ENCODE measurements around the gene SGSH. TPM values are rescaled to one million over a fixed set of nuclear protein-coding genes. Genes with fewer than 3 reads are reported as not detected.

The SGSH gene
- total RNA-seq, 1 experiment from 2014 or later, result 10.2 TPM

- Histone ChIP-seq H3K4me3 (ENCODE audit: insufficient read depth, low read depth, low read length) (no peak overlapping the region), H3K36me3 (replicated peaks; ENCODE audit: control insufficient read depth, insufficient read depth, low read length) (no peaks in the 10 kb centered on the region; the same call in 1 of the 2 replicates), H3K27me3 (ENCODE audit: control insufficient read depth, insufficient read depth, low read length) (no peaks in the 10 kb centered on the region)
- peak; percentile 73 for DNase-seq
Measured at GRCh38 chr17:80198144-80198661, 21.9 kb downstream of the SGSH start.

GRCh38 chr17:80196652-80197051, 23.5 kb downstream of the SGSH start:
- no peak for DNase-seq
- H3K36me3 ChIP-seq (replicated peaks; ENCODE audit: control insufficient read depth, insufficient read depth, low read length), result no peaks in the 10 kb centered on the region; the same call in 1 of the 2 replicates
- no peaks in the 10 kb centered on the region for H3K27me3 ChIP-seq (ENCODE audit: control insufficient read depth, insufficient read depth, low read length)
- no peak overlapping the region for H3K4me3 ChIP-seq (ENCODE audit: insufficient read depth, low read depth, low read length)

- Histone ChIP-seq H3K36me3 (replicated peaks; ENCODE audit: control insufficient read depth, insufficient read depth, low read length) (no peaks in the 10 kb centered on the region), H3K4me3 (ENCODE audit: insufficient read depth, low read depth, low read length) (no peak overlapping the region), H3K27me3 (ENCODE audit: control insufficient read depth, insufficient read depth, low read length) (no peaks in the 10 kb centered on the region)
- peak; percentile 89 for DNase-seq
Measured at GRCh38 chr17:80195671-80196529, 24.2 kb downstream of the SGSH start.

- no peak overlapping the region for H3K4me3 ChIP-seq (ENCODE audit: insufficient read depth, low read depth, low read length)
- H3K36me3 ChIP-seq (replicated peaks; ENCODE audit: control insufficient read depth, insufficient read depth, low read length), result no peaks in the 10 kb centered on the region
- DNase-seq, result no peak
- H3K27me3 ChIP-seq (ENCODE audit: control insufficient read depth, insufficient read depth, low read length), result no peaks in the 10 kb centered on the region
Measured at GRCh38 chr17:80195141-80195540, 25.0 kb downstream of the SGSH start.

- DNase-seq, result no peak
- no peaks in the 10 kb centered on the region for H3K36me3 ChIP-seq (replicated peaks; ENCODE audit: control insufficient read depth, insufficient read depth, low read length)
- H3K4me3 ChIP-seq (ENCODE audit: insufficient read depth, low read depth, low read length), result no peak overlapping the region
- H3K27me3 ChIP-seq (ENCODE audit: control insufficient read depth, insufficient read depth, low read length), result no peaks in the 10 kb centered on the region
Measured at GRCh38 chr17:80191865-80192661, 28.1 kb downstream of the SGSH start.

GRCh38 chr17:80191192-80191591, 28.9 kb downstream of the SGSH start:
- Histone ChIP-seq H3K36me3 (replicated peaks; ENCODE audit: control insufficient read depth, insufficient read depth, low read length) (no peaks in the 10 kb centered on the region), H3K4me3 (ENCODE audit: insufficient read depth, low read depth, low read length) (no peak overlapping the region), H3K27me3 (ENCODE audit: control insufficient read depth, insufficient read depth, low read length) (no peaks in the 10 kb centered on the region)
- DNase-seq, result peak; percentile 87

GRCh38 chr17:80190716-80191115, 29.4 kb downstream of the SGSH start:
- H3K36me3 ChIP-seq (replicated peaks; ENCODE audit: control insufficient read depth, insufficient read depth, low read length), result no peaks in the 10 kb centered on the region
- no peak overlapping the region for H3K4me3 ChIP-seq (ENCODE audit: insufficient read depth, low read depth, low read length)
- H3K27me3 ChIP-seq (ENCODE audit: control insufficient read depth, insufficient read depth, low read length), result no peaks in the 10 kb centered on the region
- no peak for DNase-seq

- Histone ChIP-seq H3K36me3 (replicated peaks; ENCODE audit: control insufficient read depth, insufficient read depth, low read length) (no peaks in the 10 kb centered on the region), H3K4me3 (ENCODE audit: insufficient read depth, low read depth, low read length) (no peak overlapping the region), H3K27me3 (ENCODE audit: control insufficient read depth, insufficient read depth, low read length) (no peaks in the 10 kb centered on the region)
- DNase-seq, result no peak
Measured at GRCh38 chr17:80189611-80190010, 30.5 kb downstream of the SGSH start.

- no peak for DNase-seq
- Histone ChIP-seq H3K27me3 (ENCODE audit: control insufficient read depth, insufficient read depth, low read length) (no peaks in the 10 kb centered on the region), H3K36me3 (replicated peaks; ENCODE audit: control insufficient read depth, insufficient read depth, low read length) (no peaks in the 10 kb centered on the region), H3K4me3 (ENCODE audit: insufficient read depth, low read depth, low read length) (no peak overlapping the region)
Measured at GRCh38 chr17:80187515-80187941, 32.6 kb downstream of the SGSH start.

- H3K4me3 ChIP-seq (ENCODE audit: insufficient read depth, low read depth, low read length), result no peak overlapping the region
- no peaks in the 10 kb centered on the region for H3K36me3 ChIP-seq (replicated peaks; ENCODE audit: control insufficient read depth, insufficient read depth, low read length)
- no peak for DNase-seq
- H3K27me3 ChIP-seq (ENCODE audit: control insufficient read depth, insufficient read depth, low read length), result no peaks in the 10 kb centered on the region
Measured at GRCh38 chr17:80187090-80187489, 33.0 kb downstream of the SGSH start.

- peak; percentile 66 for DNase-seq
- H3K27me3 ChIP-seq (ENCODE audit: control insufficient read depth, insufficient read depth, low read length), result no peaks in the 10 kb centered on the region
- no peak overlapping the region for H3K4me3 ChIP-seq (ENCODE audit: insufficient read depth, low read depth, low read length)
- H3K36me3 ChIP-seq (replicated peaks; ENCODE audit: control insufficient read depth, insufficient read depth, low read length), result no peaks in the 10 kb centered on the region
Measured at GRCh38 chr17:80185968-80186367, 34.2 kb downstream of the SGSH start.

- DNase-seq, result no peak
- Histone ChIP-seq H3K4me3 (ENCODE audit: insufficient read depth, low read depth, low read length) (no peak overlapping the region), H3K27me3 (ENCODE audit: control insufficient read depth, insufficient read depth, low read length) (no peaks in the 10 kb centered on the region)
Measured at GRCh38 chr17:80184423-80184714, 35.8 kb downstream of the SGSH start.

GRCh38 chr17:80183581-80184422, 36.3 kb downstream of the SGSH start:
- peak; percentile 72 for DNase-seq
- Histone ChIP-seq H3K4me3 (ENCODE audit: insufficient read depth, low read depth, low read length) (no peak overlapping the region), H3K27me3 (ENCODE audit: control insufficient read depth, insufficient read depth, low read length) (no peaks in the 10 kb centered on the region)

More at GRCh38 chr17:80184423-80184714, 35.8 kb downstream of the SGSH start:
- no peaks in the 10 kb centered on the region for H3K36me3 ChIP-seq (replicated peaks; ENCODE audit: control insufficient read depth, insufficient read depth, low read length)

GRCh38 chr17:80182845-80183223, 37.3 kb downstream of the SGSH start:
- no peaks in the 10 kb centered on the region for H3K27me3 ChIP-seq (ENCODE audit: control insufficient read depth, insufficient read depth, low read length)
- H3K36me3 ChIP-seq (replicated peaks; ENCODE audit: control insufficient read depth, insufficient read depth, low read length), result no peaks in the 10 kb centered on the region
- no peak overlapping the region for H3K4me3 ChIP-seq (ENCODE audit: insufficient read depth, low read depth, low read length)
- DNase-seq, result peak; percentile 50

More at GRCh38 chr17:80183581-80184422, 36.3 kb downstream of the SGSH start:
- H3K36me3 ChIP-seq (replicated peaks; ENCODE audit: control insufficient read depth, insufficient read depth, low read length), result no peaks in the 10 kb centered on the region
